Adipocyte (in vitro differentiated cells): ENCODE measurements around the gene TMEM88.

ENCODE experiments used
- DNase-seq: peaks from one replicate; pipeline ENCODE4 v3.0.0-alpha.2; 2015; ENCODE audit warnings: low read depth
- H3K27me3 ChIP-seq: replicated peaks from 2 replicates; pipeline ENCODE4 v1.7.0; 2013; ENCODE audit warnings: mild to moderate bottlenecking, low read length, moderate library complexity; ENCODE audit not compliant: control insufficient read depth, insufficient read depth
- H3K36me3 ChIP-seq: 2 replicates; pipeline ENCODE4 v1.7.0; 2013; ENCODE audit warnings: low read length, mild to moderate bottlenecking, moderate library complexity; ENCODE audit not compliant: control insufficient read depth, insufficient read depth, severe bottlenecking
- H3K4me1 ChIP-seq: 2 replicates; pipeline ENCODE4 v1.7.0; 2013; ENCODE audit warnings: mild to moderate bottlenecking, low read length, moderate library complexity; ENCODE audit not compliant: control insufficient read depth, insufficient read depth
- H3K4me3 ChIP-seq: 2 replicates; pipeline ENCODE4 v1.7.0; 2013; ENCODE audit warnings: mild to moderate bottlenecking, low read length, moderate library complexity
- H3K9ac ChIP-seq: 2 replicates; pipeline ENCODE4 v1.7.0; 2013; ENCODE audit warnings: mild to moderate bottlenecking, low read length, moderate library complexity
- H3K9me3 ChIP-seq: 2 replicates; pipeline ENCODE4 v1.7.0; 2013; ENCODE audit warnings: mild to moderate bottlenecking, low read length, moderate library complexity; ENCODE audit not compliant: control insufficient read depth

The TMEM88 gene

DNA sequence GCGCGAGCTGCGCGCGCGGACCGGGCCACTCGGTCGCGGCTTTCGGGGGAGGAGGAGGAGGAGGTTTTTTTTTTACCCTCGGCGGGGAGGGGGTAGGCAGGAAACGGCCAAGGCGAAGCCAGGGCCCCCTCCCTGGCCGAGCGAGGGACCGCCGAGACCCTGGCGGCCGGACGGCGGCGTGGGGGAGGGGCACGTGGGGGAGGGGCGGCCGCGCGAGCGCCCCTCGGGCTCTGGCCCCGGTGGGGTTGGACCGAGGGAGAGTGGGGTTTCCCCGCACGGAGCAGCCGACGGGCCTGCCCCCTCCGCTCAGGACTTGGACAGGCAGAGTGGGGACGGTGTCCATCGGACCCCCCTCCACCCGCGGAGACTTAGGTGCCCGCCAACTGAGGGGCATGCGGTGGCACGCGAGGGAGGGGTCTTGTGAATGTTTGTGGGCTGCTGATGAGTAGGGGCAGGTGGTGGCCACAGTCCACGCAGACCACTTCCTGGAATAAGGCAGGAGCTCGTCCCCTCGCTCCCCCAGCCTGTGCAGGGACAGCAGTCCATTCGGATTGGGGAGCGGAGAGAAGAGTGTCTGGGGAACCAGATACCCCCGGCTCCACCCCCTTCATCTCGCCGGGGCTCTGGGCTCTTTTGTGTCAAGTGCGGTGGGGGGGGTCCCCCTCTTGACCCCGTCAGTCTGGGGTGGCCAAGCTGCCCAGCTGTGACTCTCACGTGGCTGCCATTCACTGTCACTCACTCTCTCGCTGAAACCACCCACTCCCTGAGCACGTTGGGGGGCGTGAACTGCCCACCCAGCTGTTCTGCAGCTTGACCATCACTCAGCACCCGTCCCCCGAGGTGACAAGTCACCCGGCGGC is 30.7 kb downstream of the TMEM88 start:
- Histone ChIP-seq H3K36me3 (peaks cover 10% of the 10 kb centered on the region), H3K27me3 (no peaks in the 10 kb centered on the region), H3K9ac (peak overlapping the region; percentile 88), H3K9me3 (no peaks in the 10 kb centered on the region), H3K4me1 (peaks cover 37% of the 10 kb centered on the region), H3K4me3 (peak overlapping the region; percentile 89)
- DNase-seq, result peak; percentile 61

GRCh38 chr17:7886227-7887037 is 31.6 kb downstream of the TMEM88 start:
- H3K9ac ChIP-seq, result peak overlapping the region; percentile 88
- DNase-seq, result peak; percentile 61

GRCh38 chr17:7887038-7887481 is 32.2 kb downstream of the TMEM88 start:
- Histone ChIP-seq H3K27me3 (no peaks in the 10 kb centered on the region), H3K36me3 (peaks cover 16% of the 10 kb centered on the region), H3K9ac (peak overlapping the region; percentile 88), H3K9me3 (no peaks in the 10 kb centered on the region), H3K4me1 (peaks cover 37% of the 10 kb centered on the region), H3K4me3 (peak overlapping the region; percentile 89)
- DNase-seq, result no peak

More at GRCh38 chr17:7886227-7887037, 31.6 kb downstream of the TMEM88 start:
- Histone ChIP-seq H3K4me1 (peaks cover 37% of the 10 kb centered on the region), H3K9me3 (no peaks in the 10 kb centered on the region), H3K27me3 (no peaks in the 10 kb centered on the region), H3K4me3 (peak overlapping the region; percentile 89), H3K36me3 (peaks cover 10% of the 10 kb centered on the region)

DNA sequence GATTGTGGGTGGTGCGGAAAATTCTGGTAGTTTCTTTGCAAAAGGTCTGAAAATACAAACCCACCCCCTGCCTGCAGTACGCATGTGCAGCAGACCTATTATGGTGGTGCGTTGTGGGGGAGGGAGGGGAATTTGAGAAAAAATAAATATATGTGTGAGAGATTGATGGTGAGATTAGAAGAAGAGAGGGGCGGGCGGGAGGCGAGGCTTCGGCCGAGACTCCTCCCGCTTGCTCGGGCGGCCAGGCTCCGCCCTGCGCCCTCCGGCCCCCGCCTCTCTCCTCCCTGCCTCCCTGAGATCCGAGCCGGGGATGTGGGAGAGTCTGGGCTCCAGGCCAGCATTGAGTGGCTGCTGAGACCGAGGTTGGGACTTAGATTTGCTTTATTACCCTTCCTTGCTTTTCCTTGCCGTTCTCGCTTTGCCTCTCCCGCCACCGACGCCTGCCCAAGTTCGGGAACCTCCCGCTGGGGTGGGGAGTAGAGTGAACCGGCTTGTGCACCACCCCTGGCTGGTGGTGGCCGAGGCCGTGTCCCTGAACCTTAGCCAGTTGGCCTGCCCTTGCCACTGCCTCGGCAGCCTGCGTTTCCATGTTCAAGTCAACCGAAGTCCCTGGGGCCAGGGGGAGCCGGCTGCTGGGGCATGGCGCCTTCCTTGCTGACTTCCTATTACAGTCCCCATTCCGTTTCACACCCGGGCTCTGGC is 32.8 kb downstream of the TMEM88 start:
- peak overlapping the region; percentile 88 for H3K9ac ChIP-seq
- H3K4me3 ChIP-seq, result peak overlapping the region; percentile 89
- peaks cover 37% of the 10 kb centered on the region for H3K4me1 ChIP-seq
- H3K27me3 ChIP-seq, result no peaks in the 10 kb centered on the region
- peak; percentile 98 for DNase-seq
- no peaks in the 10 kb centered on the region for H3K9me3 ChIP-seq
- H3K36me3 ChIP-seq, result peaks cover 16% of the 10 kb centered on the region

GRCh38 chr17:7888184-7888920 is 33.5 kb downstream of the TMEM88 start, which contains the start of gene CHD3:
Gene CHD3 (plus strand): TSS chr17:7888789. CDS start chr17:7889001, 212 bp downstream.
- H3K9ac ChIP-seq, result peak within 1 kb of the TSS; percentile 84
- H3K9me3 ChIP-seq, result no peaks in the 10 kb centered on the region
- peak within 1 kb of the TSS; percentile 89 for H3K4me3 ChIP-seq
- peaks cover 37% of the 10 kb centered on the region for H3K4me1 ChIP-seq
- no peaks in the 10 kb centered on the region for H3K27me3 ChIP-seq
- peak; percentile 53 for DNase-seq
- peaks cover 16% of the 10 kb centered on the region for H3K36me3 ChIP-seq

- peak; percentile 92 for DNase-seq
- Histone ChIP-seq H3K9ac (peak overlapping the region; percentile 11), H3K9me3 (no peaks in the 10 kb centered on the region), H3K4me1 (peaks cover 37% of the 10 kb centered on the region), H3K36me3 (peaks cover 26% of the 10 kb centered on the region), H3K4me3 (peak overlapping the region; percentile 22), H3K27me3 (no peaks in the 10 kb centered on the region)
Observed at GRCh38 chr17:7889166-7889955, 34.5 kb downstream of the TMEM88 start.

- no peak overlapping the region for H3K4me3 ChIP-seq
- H3K36me3 ChIP-seq, result peaks cover 57% of the 10 kb centered on the region
- peaks cover 27% of the 10 kb centered on the region for H3K4me1 ChIP-seq
- H3K9ac ChIP-seq, result no peak overlapping the region
- H3K9me3 ChIP-seq, result no peaks in the 10 kb centered on the region
- DNase-seq, result no peak
- H3K27me3 ChIP-seq, result no peaks in the 10 kb centered on the region
Observed at GRCh38 chr17:7893187-7893880, 38.5 kb downstream of the TMEM88 start.

- DNase-seq, result no peak
- Histone ChIP-seq H3K4me3 (no peak overlapping the region), H3K9ac (no peak overlapping the region), H3K36me3 (peaks cover 62% of the 10 kb centered on the region), H3K27me3 (no peaks in the 10 kb centered on the region), H3K4me1 (peaks cover 19% of the 10 kb centered on the region), H3K9me3 (no peaks in the 10 kb centered on the region)
Observed at GRCh38 chr17:7894226-7894625, 39.4 kb downstream of the TMEM88 start.

DNA sequence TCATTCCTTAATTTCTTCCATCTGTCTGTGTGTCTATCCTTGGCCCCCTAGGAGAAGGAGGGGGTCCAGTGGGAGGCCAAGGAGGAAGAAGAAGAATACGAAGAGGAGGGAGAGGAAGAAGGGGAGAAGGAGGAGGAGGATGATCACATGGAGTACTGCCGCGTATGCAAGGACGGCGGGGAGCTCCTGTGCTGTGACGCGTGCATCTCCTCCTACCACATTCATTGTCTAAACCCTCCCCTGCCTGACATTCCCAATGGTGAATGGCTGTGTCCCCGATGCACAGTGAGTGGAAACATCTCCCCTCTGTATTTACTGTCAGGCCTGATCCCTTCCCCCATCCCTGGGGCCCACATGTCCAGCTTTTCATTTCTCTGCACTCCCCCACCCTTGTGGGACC is 40.0 kb downstream of the TMEM88 start:
- no peak for DNase-seq
- peaks cover 68% of the 10 kb centered on the region for H3K36me3 ChIP-seq

More for the DNA sequence above, 40.0 kb downstream of the TMEM88 start:
- Histone ChIP-seq H3K9me3 (no peaks in the 10 kb centered on the region), H3K4me3 (no peak overlapping the region), H3K9ac (no peak overlapping the region), H3K27me3 (no peaks in the 10 kb centered on the region), H3K4me1 (peaks cover 12% of the 10 kb centered on the region)
